HL-60 (cell line): ENCODE data around the gene CIART.
A peak's percentile ranks its signal among the peaks of the same experiment; 100 is the strongest.

Experiments used
- DNase-seq, 2 experiments: peaks; one replicate each; pipeline ENCODE4 v3.0.0-alpha.2; 2010 to 2020; ENCODE audit warnings: low read depth in 1 of 2, low spot score in 1 of 2
- H3K27ac ChIP-seq: fragments of 250-450 bp; sonication (Bioruptor Pico); replicated peaks from 2 replicates; pipeline ENCODE4 v1.5.1; 2020; ENCODE audit warnings: mild to moderate bottlenecking, moderate library complexity
- H3K27me3 ChIP-seq: fragments of 250-450 bp; sonication (Bioruptor Pico); 2 replicates; pipeline ENCODE4 v1.5.1; 2021; ENCODE audit warnings: mild to moderate bottlenecking, moderate library complexity; ENCODE audit not compliant: insufficient read depth, poor library complexity, severe bottlenecking
- H3K4me3 ChIP-seq: replicated peaks from 2 replicates; pipeline ENCODE4 v1.5.1; 2011; ENCODE audit warnings: mild to moderate bottlenecking, control low read depth, low read length; ENCODE audit not compliant: insufficient read depth
- CTCF ChIP-seq: IDR thresholded peaks from one replicate; pipeline ENCODE4 v1.5.1; 2011; ENCODE audit warnings: low read length, control low read depth, inconsistent platforms; ENCODE audit not compliant: insufficient read depth
- GABPA ChIP-seq: IDR thresholded peaks from 2 replicates; pipeline ENCODE4 v1.6.1; 2012; ENCODE audit warnings: low read depth
- POLR2AphosphoS5 ChIP-seq: IDR thresholded peaks from 2 replicates; pipeline ENCODE4 v1.6.1; 2012; ENCODE audit warnings: low read depth
- SPI1 ChIP-seq: IDR thresholded peaks from 2 replicates; pipeline ENCODE4 v1.6.1; 2012; ENCODE audit warnings: low read depth, mild to moderate bottlenecking, borderline replicate concordance
- TF ChIP-seq, protein P1 (sequence below): IDR thresholded peaks from 2 replicates; pipeline ENCODE4 v1.6.1; 2012; ENCODE audit warnings: low read depth; ENCODE audit not compliant: insufficient replicate concordance

The CIART gene

DNA sequence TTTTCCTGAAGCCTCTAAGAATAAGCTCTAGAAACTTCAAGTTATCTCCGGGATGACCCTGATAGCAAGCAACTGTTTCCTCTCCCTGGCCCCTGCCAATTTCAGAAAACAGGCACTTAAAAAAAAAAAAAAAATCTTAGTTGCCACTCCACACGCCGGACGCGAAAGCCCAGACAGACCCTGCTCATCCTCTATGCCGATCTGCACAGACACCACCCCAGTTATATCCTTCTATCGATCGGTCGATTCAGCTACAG, 48.1 kb upstream of the CIART start:
- H3K27me3 ChIP-seq = no peaks in the 10 kb centered on the region
- peak overlapping the region; percentile 72 for H3K4me3 ChIP-seq
- H3K27ac ChIP-seq = peak overlapping the region; percentile 97
- TF ChIP-seq POLR2AphosphoS5 = no peak
- TF ChIP-seq SPI1 = no peak
- TF ChIP-seq CTCF = no peak
- TF ChIP-seq GABPA = no peak
- TF ChIP-seq, protein P1, sequence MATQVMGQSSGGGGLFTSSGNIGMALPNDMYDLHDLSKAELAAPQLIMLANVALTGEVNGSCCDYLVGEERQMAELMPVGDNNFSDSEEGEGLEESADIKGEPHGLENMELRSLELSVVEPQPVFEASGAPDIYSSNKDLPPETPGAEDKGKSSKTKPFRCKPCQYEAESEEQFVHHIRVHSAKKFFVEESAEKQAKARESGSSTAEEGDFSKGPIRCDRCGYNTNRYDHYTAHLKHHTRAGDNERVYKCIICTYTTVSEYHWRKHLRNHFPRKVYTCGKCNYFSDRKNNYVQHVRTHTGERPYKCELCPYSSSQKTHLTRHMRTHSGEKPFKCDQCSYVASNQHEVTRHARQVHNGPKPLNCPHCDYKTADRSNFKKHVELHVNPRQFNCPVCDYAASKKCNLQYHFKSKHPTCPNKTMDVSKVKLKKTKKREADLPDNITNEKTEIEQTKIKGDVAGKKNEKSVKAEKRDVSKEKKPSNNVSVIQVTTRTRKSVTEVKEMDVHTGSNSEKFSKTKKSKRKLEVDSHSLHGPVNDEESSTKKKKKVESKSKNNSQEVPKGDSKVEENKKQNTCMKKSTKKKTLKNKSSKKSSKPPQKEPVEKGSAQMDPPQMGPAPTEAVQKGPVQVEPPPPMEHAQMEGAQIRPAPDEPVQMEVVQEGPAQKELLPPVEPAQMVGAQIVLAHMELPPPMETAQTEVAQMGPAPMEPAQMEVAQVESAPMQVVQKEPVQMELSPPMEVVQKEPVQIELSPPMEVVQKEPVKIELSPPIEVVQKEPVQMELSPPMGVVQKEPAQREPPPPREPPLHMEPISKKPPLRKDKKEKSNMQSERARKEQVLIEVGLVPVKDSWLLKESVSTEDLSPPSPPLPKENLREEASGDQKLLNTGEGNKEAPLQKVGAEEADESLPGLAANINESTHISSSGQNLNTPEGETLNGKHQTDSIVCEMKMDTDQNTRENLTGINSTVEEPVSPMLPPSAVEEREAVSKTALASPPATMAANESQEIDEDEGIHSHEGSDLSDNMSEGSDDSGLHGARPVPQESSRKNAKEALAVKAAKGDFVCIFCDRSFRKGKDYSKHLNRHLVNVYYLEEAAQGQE = no peak
- no peak for DNase-seq

DNA sequence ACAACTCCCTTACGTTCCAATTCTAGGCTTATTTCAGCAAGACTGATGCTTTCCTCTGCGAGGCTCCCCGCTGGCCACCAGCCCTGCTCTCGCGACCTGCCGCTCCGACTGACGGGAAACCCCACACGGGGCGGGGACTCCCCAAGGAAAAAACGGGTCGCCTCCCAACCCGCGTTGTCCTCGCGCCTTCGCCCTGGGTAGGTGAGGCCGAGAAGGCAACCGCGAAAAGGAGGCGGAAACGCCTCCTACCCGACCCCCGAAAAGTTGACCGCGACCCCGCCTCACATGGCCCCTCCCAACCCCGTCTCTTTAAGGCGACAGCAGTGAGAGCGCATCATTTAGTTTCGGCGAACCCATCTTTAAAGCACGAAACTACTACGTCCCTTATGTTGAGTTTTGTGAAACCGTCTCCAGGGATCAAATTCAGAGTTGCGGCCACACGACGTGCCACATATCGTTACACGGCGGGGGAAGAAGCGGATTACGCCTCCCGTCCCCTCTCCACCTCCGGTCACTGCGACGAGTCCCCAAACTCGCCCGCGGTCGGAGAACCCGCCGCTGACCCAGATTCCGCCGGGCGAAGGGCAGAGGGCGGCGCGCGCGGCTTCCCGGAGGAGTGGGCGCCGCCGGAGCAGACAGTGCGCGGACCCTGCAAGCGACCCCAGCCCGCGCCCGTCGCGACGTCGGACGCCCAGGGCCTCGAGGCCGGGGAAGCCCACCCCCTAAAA, 47.6 kb upstream of the CIART start:
- peak overlapping the region; percentile 97 for H3K27ac ChIP-seq
- peak overlapping the region; percentile 72 for H3K4me3 ChIP-seq
- no peaks in the 10 kb centered on the region for H3K27me3 ChIP-seq
- DNase-seq = peak; percentile 85 to 88
- TF ChIP-seq, protein P1 = peak; percentile 45
- TF ChIP-seq POLR2AphosphoS5 (peak; percentile 72; the same call in 1 of the 2 replicates), CTCF (no peak)

- TF ChIP-seq GABPA (no peak), POLR2AphosphoS5 (no peak), SPI1 (no peak), CTCF (no peak)
- TF ChIP-seq, protein P1 = no peak
- peak overlapping the region; percentile 97 for H3K27ac ChIP-seq
- no peaks in the 10 kb centered on the region for H3K27me3 ChIP-seq
- peak overlapping the region; percentile 72 for H3K4me3 ChIP-seq
- no peak for DNase-seq
Measured at GRCh38 chr1:150235294-150235851, 47.0 kb upstream of the CIART start.
